Measurements from ENCODE around the gene PDSS2. TPM values are rescaled to one million over a fixed set of nuclear protein-coding genes. Genes with fewer than 3 reads are reported as not detected.

Gene PDSS2
- total RNA-seq, 3 donors from 2014 or later (not counting 1 experiment from before 2014, with no cell fraction given), result 11.2 to 15.5 (median 14.2) TPM

- no peaks in the 10 kb centered on the region for H3K27me3 Mint-ChIP-seq (ENCODE audit: low read depth in 2 of 2)
- DNase-seq (no peak), ATAC-seq (no peak)
- no peak overlapping the region for H3K4me3 Mint-ChIP-seq
- Histone ChIP-seq H3K27ac (ENCODE audit: low read length) (no peak overlapping the region), H3K36me3 (ENCODE audit: control insufficient read depth, insufficient read depth, low read length) (no peaks in the 10 kb centered on the region), H3K4me1 (ENCODE audit: control insufficient read depth, insufficient read depth, low read length) (no peaks in the 10 kb centered on the region), H3K9me3 (ENCODE audit: control insufficient read depth, insufficient read depth, low read length) (no peaks in the 10 kb centered on the region), H3K27me3 (ENCODE audit: control insufficient read depth, insufficient read depth, low read length) (no peaks in the 10 kb centered on the region), H3K4me3 (ENCODE audit: low read length) (no peak overlapping the region)
- no peaks in the 10 kb centered on the region for H3K36me3 Mint-ChIP-seq
- H3K4me1 Mint-ChIP-seq, result peaks cover 0 to 8% of the 10 kb centered on the region in 2 donors
- H3K9me3 Mint-ChIP-seq, result no peaks in the 10 kb centered on the region
- intact Hi-C loops (cut with micrococcal nuclease), result no loop called here
- TF ChIP-seq CTCF (IDR thresholded peaks at IDR 0.05), result no peak
- no peak overlapping the region for H3K27ac Mint-ChIP-seq
Observed at GRCh38 chr6:107266563-107266962, 192.8 kb downstream of the PDSS2 start.

GRCh38 chr6:107264357-107264840, 195.0 kb downstream of the PDSS2 start:
- Histone ChIP-seq H3K9me3 (ENCODE audit: control insufficient read depth, insufficient read depth, low read length) (no peaks in the 10 kb centered on the region), H3K27ac (ENCODE audit: low read length) (no peak overlapping the region), H3K36me3 (ENCODE audit: control insufficient read depth, insufficient read depth, low read length) (no peaks in the 10 kb centered on the region), H3K4me3 (ENCODE audit: low read length) (no peak overlapping the region), H3K4me1 (ENCODE audit: control insufficient read depth, insufficient read depth, low read length) (no peaks in the 10 kb centered on the region), H3K27me3 (ENCODE audit: control insufficient read depth, insufficient read depth, low read length) (no peaks in the 10 kb centered on the region)
- ATAC-seq (no peak), DNase-seq (no peak)
- Mint-ChIP-seq H3K36me3 (no peaks in the 10 kb centered on the region), H3K27me3 (ENCODE audit: low read depth in 2 of 2) (no peaks in the 10 kb centered on the region), H3K4me3 (no peak overlapping the region), H3K4me1 (no peaks in the 10 kb centered on the region), H3K9me3 (no peaks in the 10 kb centered on the region), H3K27ac (no peak overlapping the region)
- WGBS (ENCODE audit: insufficient coverage), result 100% methylated on average over 2 of the region's 3 CpGs
- intact Hi-C loops (cut with micrococcal nuclease), result no loop called here
- TF ChIP-seq CTCF (IDR thresholded peaks at IDR 0.05), result no peak

GRCh38 chr6:107259951-107260350, 199.4 kb downstream of the PDSS2 start:
- H3K4me1 ChIP-seq (ENCODE audit: control insufficient read depth, insufficient read depth, low read length), result no peaks in the 10 kb centered on the region
- Mint-ChIP-seq H3K27me3 (ENCODE audit: low read depth in 2 of 2) (no peaks in the 10 kb centered on the region), H3K4me1 (no peaks in the 10 kb centered on the region), H3K27ac (no peak overlapping the region), H3K36me3 (no peaks in the 10 kb centered on the region), H3K9me3 (no peaks in the 10 kb centered on the region), H3K4me3 (no peak overlapping the region)
- ATAC-seq (no peak), DNase-seq (no peak)
- H3K27ac ChIP-seq (ENCODE audit: low read length), result no peak overlapping the region
- no peaks in the 10 kb centered on the region for H3K9me3 ChIP-seq (ENCODE audit: control insufficient read depth, insufficient read depth, low read length)
- intact Hi-C loops (cut with micrococcal nuclease), result no loop called here
- H3K4me3 ChIP-seq (ENCODE audit: low read length), result no peak overlapping the region
- no peak for TF ChIP-seq CTCF (IDR thresholded peaks at IDR 0.05)
- no peaks in the 10 kb centered on the region for H3K27me3 ChIP-seq (ENCODE audit: control insufficient read depth, insufficient read depth, low read length)
- H3K36me3 ChIP-seq (ENCODE audit: control insufficient read depth, insufficient read depth, low read length), result no peaks in the 10 kb centered on the region

GRCh38 chr6:107248147-107248546, 211.2 kb downstream of the PDSS2 start:
- H3K36me3 ChIP-seq (ENCODE audit: control insufficient read depth, insufficient read depth, low read length), result no peaks in the 10 kb centered on the region
- Mint-ChIP-seq H3K27ac (no peak overlapping the region), H3K4me1 (no peaks in the 10 kb centered on the region), H3K9me3 (no peaks in the 10 kb centered on the region), H3K4me3 (no peak overlapping the region), H3K36me3 (no peaks in the 10 kb centered on the region), H3K27me3 (ENCODE audit: low read depth in 2 of 2) (no peaks in the 10 kb centered on the region)
- no peak for ATAC-seq
- intact Hi-C loops (cut with micrococcal nuclease), result no loop called here
- no peak for TF ChIP-seq CTCF (IDR thresholded peaks at IDR 0.05)
- H3K4me3 ChIP-seq (ENCODE audit: low read length), result no peak overlapping the region
- no peak overlapping the region for H3K27ac ChIP-seq (ENCODE audit: low read length)
- DNase-seq, result no peak
- no peaks in the 10 kb centered on the region for H3K4me1 ChIP-seq (ENCODE audit: control insufficient read depth, insufficient read depth, low read length)
- no peaks in the 10 kb centered on the region for H3K27me3 ChIP-seq (ENCODE audit: control insufficient read depth, insufficient read depth, low read length)
- H3K9me3 ChIP-seq (ENCODE audit: control insufficient read depth, insufficient read depth, low read length), result no peaks in the 10 kb centered on the region
